Effector CD4-positive, alpha-beta T cell (primary cell): Measurements from ENCODE around the gene TSR3.
"Not testable (repeated sequence)": the region's sequence is repeated elsewhere in the genome, so short reads cannot be mapped to it uniquely, and the experiment has no call there.

ENCODE experiments used
- DNase-seq: peaks from one replicate; pipeline ENCODE4 v3.0.0-alpha.2; 2020

Gene TSR3

DNA sequence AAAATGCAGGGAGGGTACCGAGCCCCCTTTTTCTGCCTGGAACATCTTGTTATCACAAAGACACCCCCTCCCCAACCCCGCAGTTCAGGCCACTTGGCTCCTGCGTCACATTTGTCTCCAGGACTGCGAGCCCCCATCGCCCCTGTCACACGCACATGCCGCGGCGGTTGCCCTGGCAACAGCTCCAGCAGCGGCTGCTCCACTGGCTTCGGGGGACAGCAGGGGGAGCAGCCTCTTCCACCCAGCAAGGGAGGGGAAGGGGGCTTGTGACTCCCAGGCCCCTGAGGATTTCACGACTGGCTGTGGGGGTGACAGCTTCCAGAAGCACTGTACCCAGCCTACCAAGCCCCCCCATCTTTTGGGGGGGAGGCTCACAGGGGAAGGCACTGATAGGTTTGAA lies 15.7 kb downstream of the TSR3 start:
- no peak for DNase-seq

GRCh38 chr16:1335211-1335971 lies 16.3 kb downstream of the TSR3 start:
- no peak for DNase-seq

GRCh38 chr16:1334739-1335138 lies 16.9 kb downstream of the TSR3 start:
- DNase-seq = no peak

DNA sequence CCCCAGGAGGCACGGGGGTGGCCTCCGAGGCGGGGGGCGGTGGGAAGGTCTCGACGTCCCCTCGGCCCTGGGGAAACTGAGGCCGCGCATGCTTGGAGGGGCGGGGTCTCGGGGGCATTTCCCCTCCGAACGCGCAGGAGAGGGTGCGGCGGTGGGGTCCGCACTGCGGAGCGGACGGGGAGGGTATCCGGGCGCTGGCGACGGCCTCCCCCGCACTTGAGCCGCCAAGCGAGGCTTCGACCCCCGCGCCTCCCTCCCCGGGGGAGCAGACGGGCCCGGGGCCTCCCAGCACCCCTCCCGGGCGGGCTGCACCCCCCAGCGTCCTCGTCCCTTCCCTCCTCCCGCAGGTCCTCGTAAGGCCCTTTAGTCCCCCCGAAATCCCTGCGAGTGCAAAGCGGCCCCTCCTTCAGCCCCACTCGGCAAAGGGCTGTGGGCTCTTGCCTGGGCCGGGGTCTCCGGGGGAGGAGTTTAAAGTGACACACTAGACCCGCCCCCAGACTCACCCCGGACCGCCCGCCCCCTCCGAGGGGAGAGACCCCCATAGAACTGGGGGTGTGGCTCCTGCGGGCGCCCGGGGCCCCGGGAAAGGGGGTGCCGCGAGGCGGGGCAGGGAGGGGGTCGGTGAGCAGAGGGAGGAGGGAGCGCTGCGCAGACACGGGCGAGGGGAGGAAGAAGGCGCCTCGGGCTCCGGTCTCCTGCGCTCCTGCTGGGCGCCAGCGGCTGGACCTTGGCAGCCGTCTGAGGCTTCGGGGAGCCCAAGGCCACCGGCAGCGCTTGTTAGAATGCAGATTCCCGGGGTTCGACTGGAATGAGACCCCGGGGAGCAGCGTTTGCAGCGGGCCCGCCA lies 17.6 kb downstream of the TSR3 start:
- no peak for DNase-seq

DNA sequence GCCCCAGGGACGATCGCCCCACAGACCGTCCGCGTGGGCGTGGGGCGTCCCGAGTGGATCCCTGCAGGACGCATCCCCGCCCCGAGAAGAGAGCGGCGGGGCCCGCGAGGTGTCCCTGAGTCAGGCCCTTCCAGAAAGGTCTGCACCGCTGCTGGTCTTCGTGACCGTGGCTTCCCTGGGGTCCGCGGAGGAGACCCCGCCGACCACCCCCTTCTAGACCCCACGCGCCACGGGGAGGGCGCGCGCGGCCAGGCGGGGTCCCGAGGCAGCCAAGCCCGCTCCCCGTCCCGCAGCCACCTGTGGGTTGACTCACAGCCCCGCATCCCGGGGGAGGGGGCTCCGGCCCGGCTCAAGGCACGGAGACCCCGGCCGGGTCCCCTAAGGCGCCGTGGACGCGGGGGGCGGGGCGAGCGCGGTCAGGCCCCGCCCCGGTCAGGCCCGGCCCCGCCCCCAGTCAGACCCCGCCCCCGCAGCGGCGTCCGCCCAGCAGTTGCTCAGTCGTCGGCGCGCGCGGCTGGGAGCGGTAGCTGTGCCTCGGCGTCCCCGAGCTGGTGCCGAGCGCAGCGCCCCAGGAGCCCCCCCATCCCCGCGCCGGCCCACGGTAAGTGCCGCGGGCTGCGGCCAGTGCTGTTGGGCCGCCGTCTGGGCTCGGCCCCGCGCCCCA lies 18.4 kb downstream of the TSR3 start, which contains the start of gene BAIAP3:
Gene BAIAP3 (plus strand): TSS at position 497 of the 664 bp plus-strand sequence. CDS start 4,905 bp downstream, outside the sequence.
- DNase-seq = peak; percentile 39

DNA sequence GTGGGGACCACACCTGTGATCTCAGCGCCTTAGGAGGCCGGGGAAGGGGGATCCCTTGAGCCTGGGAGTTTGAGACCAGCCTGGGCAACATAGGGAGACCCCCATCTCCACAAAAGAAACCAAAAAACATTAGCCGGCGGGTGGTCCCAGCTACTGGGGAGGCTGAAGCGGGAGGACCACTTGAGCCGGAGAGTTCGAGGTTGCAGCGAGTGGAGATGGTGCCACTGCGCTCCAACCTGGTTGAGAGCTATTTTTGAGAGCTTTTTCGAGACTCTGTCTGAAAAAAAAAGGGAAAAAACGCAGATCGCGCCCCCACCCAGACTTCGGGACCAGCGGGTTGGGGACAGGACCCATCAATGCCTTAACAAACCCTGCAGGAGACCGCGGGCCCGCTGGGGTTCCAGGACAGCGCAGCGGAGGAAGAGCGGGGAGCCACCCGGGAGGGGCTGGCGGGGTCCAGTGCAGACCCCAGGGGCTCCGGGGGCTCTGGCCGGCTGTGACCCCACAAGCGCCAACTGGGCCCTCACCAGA lies 19.0 kb downstream of the TSR3 start:
- no peak for DNase-seq

DNA sequence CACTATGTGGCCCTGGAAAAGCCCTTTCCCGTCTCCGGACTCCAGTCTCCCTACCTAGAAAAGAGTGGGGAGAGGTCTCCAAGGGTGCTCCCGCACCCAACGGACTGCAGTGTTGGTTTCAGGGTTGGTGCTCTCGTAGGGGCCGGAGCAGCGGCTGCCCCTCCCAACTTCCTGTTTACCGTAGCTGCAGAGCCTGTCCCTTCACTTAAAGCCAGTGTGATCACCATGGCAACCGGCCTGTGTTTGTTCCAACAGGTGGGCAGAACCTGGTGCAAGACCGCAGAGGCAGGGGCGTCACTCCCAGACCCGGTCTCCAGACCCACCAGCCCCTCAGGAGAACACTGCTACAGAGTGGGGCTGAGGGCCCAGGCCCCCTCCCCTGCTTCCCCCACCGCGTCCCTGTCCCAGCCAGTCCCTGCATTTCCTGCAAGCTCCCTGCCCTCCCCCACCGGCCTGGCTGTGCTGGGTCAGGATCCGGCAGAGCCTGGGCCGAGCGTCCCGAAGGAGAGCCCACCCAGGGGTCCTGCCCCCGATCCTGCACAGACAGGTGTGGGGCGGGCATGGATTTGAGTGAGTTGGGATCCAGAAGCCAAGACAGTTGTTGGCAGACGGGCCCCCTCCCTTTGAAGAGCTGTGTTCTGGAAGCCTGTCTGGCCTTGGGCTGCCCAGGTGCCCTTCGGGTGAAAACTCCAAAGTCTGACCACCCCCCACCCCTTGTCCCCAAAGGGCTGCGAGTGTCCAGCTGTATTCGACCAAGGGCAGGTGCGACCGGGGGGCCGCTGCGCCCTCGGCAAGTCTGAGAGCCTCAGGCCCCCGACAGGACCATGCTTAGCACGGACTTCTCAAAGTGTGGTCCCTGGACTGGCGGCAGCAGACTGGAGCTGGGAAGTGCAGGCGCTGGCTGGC lies 19.7 kb downstream of the TSR3 start:
- DNase-seq = peak; percentile 30

- DNase-seq = no peak
Measured at GRCh38 chr16:1330931-1331711, 20.6 kb downstream of the TSR3 start.

DNA sequence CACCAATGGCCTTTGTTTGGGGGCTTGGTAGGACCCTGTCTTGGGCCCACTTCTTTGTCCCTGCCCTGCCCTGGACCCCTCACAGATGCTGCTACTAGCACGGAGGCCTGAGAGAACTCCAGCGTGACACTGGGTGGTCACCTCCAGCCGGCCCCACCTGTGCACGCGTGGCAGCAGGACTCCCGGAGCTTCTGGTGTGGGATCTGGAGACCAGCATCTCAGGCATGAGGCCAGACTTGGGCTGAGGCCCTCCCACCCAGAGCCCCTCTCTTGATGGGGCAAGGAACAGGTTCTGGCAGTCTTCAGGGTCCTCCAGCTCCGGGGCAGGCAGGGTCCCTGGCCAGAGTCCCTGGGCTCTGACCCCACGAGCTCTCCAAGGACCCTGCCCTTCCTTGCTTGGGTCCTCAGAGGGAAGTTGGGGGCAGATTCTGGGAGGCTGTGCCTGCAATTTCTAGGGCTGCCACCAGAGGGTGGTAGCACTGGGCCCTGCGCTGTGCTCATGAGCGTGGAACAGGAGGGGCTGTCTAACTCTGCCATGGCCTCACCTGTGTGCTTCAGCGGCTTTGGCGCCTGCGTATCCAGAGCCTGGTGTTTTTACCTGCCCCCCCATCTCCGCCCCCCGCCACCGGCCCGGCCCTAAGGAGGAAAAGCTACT lies 21.3 kb downstream of the TSR3 start:
- DNase-seq = no peak

GRCh38 chr16:1328961-1329360 lies 22.7 kb downstream of the TSR3 start:
- DNase-seq = not testable (repeated sequence)

- not testable (repeated sequence) for DNase-seq
Measured at GRCh38 chr16:1328136-1328535, 23.5 kb downstream of the TSR3 start.

GRCh38 chr16:1327619-1327947 lies 24.1 kb downstream of the TSR3 start:
- no peak for DNase-seq

GRCh38 chr16:1326946-1327618 lies 24.6 kb downstream of the TSR3 start:
- DNase-seq = no peak

GRCh38 chr16:1326391-1326790 lies 25.3 kb downstream of the TSR3 start:
- no peak for DNase-seq

GRCh38 chr16:1325673-1326371 lies 25.9 kb downstream of the TSR3 start:
- no peak for DNase-seq

DNA sequence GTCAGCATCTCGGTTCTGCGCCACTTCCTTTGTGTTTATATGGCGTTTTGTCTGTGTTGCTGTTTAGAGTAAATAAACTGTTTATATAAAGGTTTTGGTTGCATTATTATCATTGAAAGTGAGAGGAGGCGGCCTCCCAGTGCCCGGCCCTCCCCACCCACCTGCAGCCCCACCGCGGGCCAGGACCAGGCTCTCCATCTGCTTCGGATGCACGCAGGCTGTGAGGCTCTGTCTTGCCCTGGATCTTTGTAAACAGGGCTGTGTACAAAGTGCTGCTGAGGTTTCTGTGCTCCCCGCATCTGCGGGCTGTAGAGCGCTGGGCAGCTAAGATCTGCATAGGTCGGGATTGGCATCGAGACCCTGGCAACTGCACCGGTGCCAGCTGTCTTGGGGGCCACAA lies 26.4 kb downstream of the TSR3 start:
- no peak for DNase-seq

GRCh38 chr16:1324286-1324826 lies 27.3 kb downstream of the TSR3 start:
- no peak for DNase-seq

DNA sequence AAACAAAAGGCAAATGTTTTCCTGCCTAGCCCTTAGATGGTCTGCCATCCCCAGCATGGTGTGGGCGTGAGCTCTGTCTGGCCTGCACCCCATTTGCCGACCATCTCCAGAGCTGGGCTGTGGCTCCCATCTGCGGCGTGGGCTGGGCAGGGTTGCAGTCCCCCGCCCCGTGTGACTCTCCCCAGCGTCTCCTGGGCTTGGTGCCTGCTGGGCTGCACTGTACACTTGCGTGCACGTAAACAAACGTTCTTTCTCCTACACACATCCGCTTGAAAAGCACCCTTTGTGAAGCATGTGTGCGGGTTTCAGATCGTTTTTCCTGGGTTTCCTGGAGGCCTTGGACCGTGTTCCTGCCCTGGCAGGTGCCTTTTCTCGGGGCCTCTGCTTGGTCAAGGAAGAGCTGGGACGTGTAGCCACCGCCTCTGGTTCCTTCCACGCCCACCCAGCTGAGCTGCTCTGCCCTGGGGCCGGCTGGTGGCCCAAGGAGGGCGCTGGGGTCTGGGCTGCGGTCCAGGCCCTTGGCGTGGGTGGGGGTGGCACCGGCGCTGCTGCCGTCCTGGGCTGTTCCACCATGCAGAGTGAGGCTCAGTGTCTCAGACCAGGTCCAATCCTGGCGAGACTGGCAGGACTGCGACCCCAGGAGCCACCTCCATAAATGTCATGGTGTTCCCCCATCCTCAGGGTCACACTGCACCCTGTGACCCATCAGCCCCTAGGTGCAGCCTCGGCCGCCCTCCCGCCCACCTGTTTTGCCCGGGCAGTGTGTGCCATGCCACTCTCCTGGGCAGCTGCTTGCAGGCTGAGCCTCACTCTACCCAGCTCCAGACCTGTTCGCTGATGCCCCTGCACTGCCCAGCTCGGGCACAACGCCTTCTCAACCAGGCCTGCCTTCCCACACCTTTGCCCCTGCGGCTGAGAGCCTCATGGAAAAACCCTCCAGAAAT lies 28.1 kb downstream of the TSR3 start:
- no peak for DNase-seq
